Measurements from ENCODE around the gene RNF7.

DNA sequence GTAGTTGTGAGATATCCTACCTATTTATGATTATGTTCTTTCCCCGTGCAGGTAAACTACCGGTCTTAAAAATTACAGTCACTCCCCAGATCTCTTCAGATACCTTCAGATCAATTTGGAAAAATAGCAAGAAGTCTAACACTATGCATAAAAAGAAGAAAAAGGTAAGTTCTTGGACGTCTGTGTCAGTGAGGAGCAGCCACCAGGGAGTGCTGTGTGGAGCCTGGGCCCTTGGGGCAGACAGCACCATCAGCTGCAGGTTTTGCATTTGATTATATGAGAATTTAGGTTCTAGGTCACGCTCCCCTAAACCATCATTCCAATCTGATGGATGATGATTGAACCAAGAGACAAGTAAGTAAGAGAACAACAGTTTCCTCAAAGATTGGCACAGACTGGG lies 8.9 kb upstream of the RNF7 start:
- no peak for TF ChIP-seq CTCF (IDR thresholded peaks at IDR 0.05)
- TF ChIP-seq POLR2A (IDR thresholded peaks at IDR 0.05), result no peak
